HepG2 (cell line): ENCODE results near the gene SRXN1. TPM values are rescaled to one million over a fixed set of nuclear protein-coding genes. Genes with fewer than 3 reads are reported as not detected.

Experiments
- ATAC-seq: fragments of 200-7000 bp; cut with Tn5 transposase; 3 replicates; pipeline ENCODE4 v1.9.1; 2020; ENCODE audit warnings: mild to moderate bottlenecking, moderate library complexity
- BruUV-seq: library from RNA; stranded (reverse); fragments of 400-500 nt; replicated peaks from 2 replicates; lab custom pipeline; 2021; lab: Mats Ljungman, UMichigan
- CTCF ChIA-PET: fragments of 300-600 bp; formaldehyde crosslinking; extraction: SDS; loops from one replicate; lab custom pipeline; 2021; ENCODE audit warnings: low total read pairs, inconsistent platforms, low intra/inter-chr PET ratio; lab: Yijun Ruan, JAX
- POLR2A ChIA-PET: fragments of 350-600 bp; sonication (Branson Sonifier 250); formaldehyde crosslinking; loops from one replicate; lab custom pipeline; 2020; ENCODE audit warnings: antibody characterized with exemption, inconsistent platforms; lab: Yijun Ruan, JAX
- DNase-seq: peaks from one replicate; pipeline ENCODE4 v3.0.0-alpha.2; 2015; ENCODE audit warnings: low spot score
- FAIRE-seq: peaks from 3 replicates; lab custom pipeline; 2011; peaks lifted over from hg19 to GRCh38; lab: Jason Lieb, UNC
- H2AFZ ChIP-seq: one replicate; pipeline ENCODE4 v1.6.1; 2011; ENCODE audit warnings: low read length, inconsistent platforms
- H3K27ac ChIP-seq: fragments of 300-600 bp; 3 replicates; pipeline ENCODE4 v1.8.0; 2011; ENCODE audit warnings: mixed run types, mild to moderate bottlenecking, mixed read lengths, low read length, inconsistent platforms; ENCODE audit not compliant: insufficient read depth; ENCODE audit errors: extremely low read length
- H3K27me3 ChIP-seq, 2 experiments: fragments of 200-600 bp in 1 of 2; 2 replicates in 1 of 2; 3 replicates in 1 of 2; pipeline versions ENCODE4 v1.6.0 to v1.8.0; 2011; ENCODE audit warnings: low read length in 2 of 2, mild to moderate bottlenecking in 2 of 2, moderate library complexity in 2 of 2, inconsistent platforms in 1 of 2; ENCODE audit not compliant: insufficient read depth in 2 of 2, control insufficient read depth in 1 of 2
- H3K36me3 ChIP-seq, 2 experiments: fragments of 200-600 bp in 1 of 2; replicated peaks in 1 of 2; 2 replicates in 1 of 2; 3 replicates in 1 of 2; pipeline versions ENCODE4 v1.5.1 to v1.8.0; 2011; ENCODE audit warnings: low read length in 2 of 2, inconsistent platforms in 1 of 2; ENCODE audit not compliant: insufficient read depth in 2 of 2, control insufficient read depth in 1 of 2
- H3K4me1 ChIP-seq: 2 replicates; pipeline ENCODE4 v1.5.1; 2012; ENCODE audit warnings: low read length, inconsistent platforms; ENCODE audit not compliant: insufficient read depth
- H3K4me2 ChIP-seq: 2 replicates; pipeline ENCODE4 v1.6.0; 2011; ENCODE audit warnings: low read depth, low read length, inconsistent platforms
- H3K4me3 ChIP-seq, 3 experiments: fragments of 200-600 bp in 1 of 3; sonication (generic), shearing (Covaris generic) in 1 of 3; replicated peaks in 1 of 3; 2 replicates each; pipeline ENCODE4 v1.5.1; 2011 to 2016; ENCODE audit warnings: low read length in 3 of 3, inconsistent platforms in 2 of 3, low read depth in 2 of 3, mild to moderate bottlenecking in 2 of 3, control low read depth in 1 of 3, mixed read lengths in 1 of 3; ENCODE audit not compliant: insufficient read depth in 1 of 3
- H3K79me2 ChIP-seq: one replicate; pipeline ENCODE4 v1.6.1; 2011; ENCODE audit warnings: low read length, inconsistent platforms; ENCODE audit not compliant: insufficient read depth
- H3K9ac ChIP-seq: 2 replicates; pipeline ENCODE4 v1.6.0; 2011; ENCODE audit warnings: mild to moderate bottlenecking, low read depth, low read length, inconsistent platforms; ENCODE audit not compliant: insufficient read depth
- H3K9me3 ChIP-seq: 2 replicates; pipeline ENCODE4 v1.5.1; 2012; ENCODE audit warnings: mild to moderate bottlenecking, low read length
- H4K20me1 ChIP-seq: 2 replicates; pipeline ENCODE4 v1.6.0; 2011; ENCODE audit warnings: inconsistent platforms, mild to moderate bottlenecking, low read length, moderate library complexity; ENCODE audit not compliant: insufficient read depth
- DMAP1 ChIP-seq: IDR thresholded peaks from 2 replicates; pipeline ENCODE4 v1.6.1; 2016
- NFE2 ChIP-seq: sonication (generic); formaldehyde crosslinking; IDR thresholded peaks from 2 replicates; pipeline ENCODE4 v1.4.0; 2020; ENCODE audit warnings: missing genetic modification reagents
- NFIB ChIP-seq: sonication (generic); formaldehyde crosslinking; IDR thresholded peaks from 2 replicates; pipeline ENCODE4 v1.9.0; 2021; ENCODE audit warnings: missing genetic modification reagents, mild to moderate bottlenecking, borderline replicate concordance
- TFDP1 ChIP-seq: IDR thresholded peaks from 2 replicates; pipeline ENCODE4 v1.6.1; 2016; ENCODE audit warnings: missing compliant biosample characterization, missing genetic modification reagents, borderline replicate concordance
- USF2 ChIP-seq, 2 experiments: sonication (generic) in 1 of 2; formaldehyde crosslinking in 1 of 2; IDR thresholded peaks; 2 replicates each; pipeline versions ENCODE4 v1.5.1 to v1.6.1; 2011 to 2020; ENCODE audit warnings: borderline replicate concordance in 1 of 2, low read depth in 1 of 2, low read length in 1 of 2, mild to moderate bottlenecking in 1 of 2, missing genetic modification reagents in 1 of 2, moderate library complexity in 1 of 2
- ZBTB33 ChIP-seq: sonication (generic); formaldehyde crosslinking; IDR thresholded peaks from 2 replicates; pipeline ENCODE4 v1.4.0; 2020; ENCODE audit warnings: missing genetic modification reagents
- ZHX1 ChIP-seq: sonication (generic); formaldehyde crosslinking; IDR thresholded peaks from 2 replicates; pipeline ENCODE4 v1.8.1; 2022; ENCODE audit warnings: low read depth, mild to moderate bottlenecking, missing genetic modification reagents
- ZNF296 ChIP-seq: sonication (generic); formaldehyde crosslinking; conservative IDR thresholded peaks from 2 replicates; pipeline ENCODE4 v1.5.0; 2020; ENCODE audit warnings: mild to moderate bottlenecking, missing genetic modification reagents
- ZNF773 ChIP-seq: sonication (generic); formaldehyde crosslinking; IDR thresholded peaks from 2 replicates; pipeline ENCODE4 v1.4.0; 2020; ENCODE audit warnings: missing genetic modification reagents, borderline replicate concordance
- WGBS: methylation state at CpG from one replicate; pipeline ENCODE4 v1.1.6; 2017; ENCODE audit warnings: low lambda C conversion rate; 5-methylcytosine and 5-hydroxymethylcytosine counted together
- in situ Hi-C: cut with HindIII; loops from 2 replicates; pipeline ENCODE4 v1.10.0; 2017; ENCODE audit warnings: low pct_unique_long_range_greater_than_20kb; ENCODE audit not compliant: extremely low pct_ligation_motif_present
- intact Hi-C: fragments of 100-400 bp; cut with micrococcal nuclease; formaldehyde crosslinking; loops from one replicate; pipeline ENCODE4 v1.10.0; 2022; ENCODE audit not compliant: unreplicated experiment
- polyA plus RNA-seq, 8 experiments: library from polyadenylated mRNA; depleted of rRNA in 3 of 8; stranded (reverse) in 7 of 8; unstranded in 1 of 8; fragments of >200 nt; fragmentation: Illumina TruSeq in 4 of 8; extraction: Trizol in 4 of 8; gene quantifications; 2 replicates each; pipeline versions ENCODE4 v1.2.1 to v1.2.3, GENCODE V29; 2011 to 2016; ENCODE audit warnings: low read depth in 4 of 8, missing spikeins in 1 of 8, mixed read lengths in 1 of 8; ENCODE audit not compliant: insufficient read depth in 1 of 8
- total RNA-seq, 5 experiments: library from RNA; depleted of rRNA; stranded (reverse); fragments of >200 nt; fragmentation: Illumina TruSeq; extraction: Trizol; gene quantifications; 2 replicates each; pipeline ENCODE4 v1.2.3, GENCODE V29; 2016; ENCODE audit warnings: low read depth in 1 of 5
- TF ChIP-seq, protein P1 (sequence below): sonication (generic); formaldehyde crosslinking; IDR thresholded peaks from 2 replicates; pipeline ENCODE4 v1.4.0; 2020; ENCODE audit warnings: mild to moderate bottlenecking, missing genetic modification reagents

SRXN1 gene
- total and polyA plus RNA-seq, 2 of the 13 experiments (the other 11 are each of a cell fraction or from before 2014, with no cell fraction given), result 29.9 to 87.7 TPM

- peak; percentile 40; the same call in 1 of the 2 replicates for TF ChIP-seq DMAP1 (CRISPR knock-in tag)
- no peak for TF ChIP-seq NFE2 (CRISPR knock-in tag)
- no peak for TF ChIP-seq ZNF296 (CRISPR knock-in tag)
- TF ChIP-seq TFDP1 (CRISPR knock-in tag), result 0 out of 2 replicates have a peak, but pooled peaks have one; percentile 26
- TF ChIP-seq, protein P1, sequence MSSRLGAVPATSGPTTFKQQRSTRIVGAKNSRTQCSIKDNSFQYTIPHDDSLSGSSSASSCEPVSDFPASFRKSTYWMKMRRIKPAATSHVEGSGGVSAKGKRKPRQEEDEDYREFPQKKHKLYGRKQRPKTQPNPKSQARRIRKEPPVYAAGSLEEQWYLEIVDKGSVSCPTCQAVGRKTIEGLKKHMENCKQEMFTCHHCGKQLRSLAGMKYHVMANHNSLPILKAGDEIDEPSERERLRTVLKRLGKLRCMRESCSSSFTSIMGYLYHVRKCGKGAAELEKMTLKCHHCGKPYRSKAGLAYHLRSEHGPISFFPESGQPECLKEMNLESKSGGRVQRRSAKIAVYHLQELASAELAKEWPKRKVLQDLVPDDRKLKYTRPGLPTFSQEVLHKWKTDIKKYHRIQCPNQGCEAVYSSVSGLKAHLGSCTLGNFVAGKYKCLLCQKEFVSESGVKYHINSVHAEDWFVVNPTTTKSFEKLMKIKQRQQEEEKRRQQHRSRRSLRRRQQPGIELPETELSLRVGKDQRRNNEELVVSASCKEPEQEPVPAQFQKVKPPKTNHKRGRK (CRISPR knock-in tag), result no peak
Observed at GRCh38 chr20:661474-662270, 8.7 kb upstream of the SRXN1 start (continued).

DNA sequence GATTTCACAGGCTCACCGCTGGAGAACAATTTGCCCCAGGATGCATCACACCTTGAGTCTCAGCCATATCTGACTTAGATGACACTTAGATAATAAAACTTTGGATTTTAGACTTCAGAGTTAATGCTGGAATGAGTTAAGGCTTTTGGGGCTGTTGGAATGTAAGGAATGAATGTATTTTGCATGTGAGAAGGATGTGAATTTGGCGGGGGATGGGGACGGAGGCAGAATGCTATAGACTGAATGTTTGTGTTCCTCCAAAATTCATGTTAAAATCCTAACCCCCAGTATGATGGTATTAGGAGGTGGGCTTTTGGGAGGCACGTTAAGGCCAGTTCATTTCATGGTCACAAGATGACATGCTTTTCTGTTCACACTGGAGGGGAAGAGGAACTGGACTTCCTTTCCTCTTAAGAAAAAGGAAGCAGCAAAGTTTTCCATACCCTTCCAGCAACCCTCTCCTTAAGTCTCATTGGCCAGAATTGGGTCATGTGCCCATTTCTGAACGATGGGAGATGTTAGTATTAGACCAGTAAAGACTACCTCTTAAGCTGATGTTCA is 5.8 kb upstream of the SRXN1 start:
- H4K20me1 ChIP-seq, result no peaks in the 10 kb centered on the region
- 18% methylated on average over 5 of the region's 5 CpGs for WGBS
- intact Hi-C loops, result no loop called here
- ATAC-seq, result no peak
- in situ Hi-C loops, result no loop called here
- no peaks in the 10 kb centered on the region for H3K9me3 ChIP-seq
- TF ChIP-seq ZBTB33 (CRISPR knock-in tag) (no peak), NFIB (CRISPR knock-in tag) (no peak), ZHX1 (CRISPR knock-in tag) (no peak), USF2 (IDR thresholded peaks at IDR 0.05; ENCODE audit: low read depth, low read length) (peak; percentile 30; the same call in 1 of the 2 replicates), USF2 (CRISPR knock-in tag; IDR thresholded peaks at IDR 0.05; ENCODE audit: borderline replicate concordance) (no peak), ZNF773 (CRISPR knock-in tag) (no peak)
- TF ChIP-seq, all 625 proteins: peak for 1
- Histone ChIP-seq H3K4me2 (no peak overlapping the region), H3K4me3 (no peak overlapping the region), H3K36me3 (no peaks in the 10 kb centered on the region), H3K79me2 (no peaks in the 10 kb centered on the region), H3K9ac (no peak overlapping the region), H3K27me3 (peaks cover 11 to 80% of the 10 kb centered on the region in 2 experiments; a peak in 4 of 5 replicates), H3K4me1 (peaks cover 32% of the 10 kb centered on the region), H3K27ac (no peak overlapping the region), H2AFZ (no peak overlapping the region)
- ChIA-PET CTCF (no interaction called here), POLR2A (no interaction called here)
- no peak for DNase-seq
- no TSS peak for BruUV-seq
- no peak for FAIRE-seq
